HG02852 (cell line): ENCODE measurements around the gene WLS.

Source experiments
- ATAC-seq: cut with Tn5 transposase; IDR thresholded peaks from one replicate; pipeline ENCODE4 v1.9.1; 2021; ENCODE audit warnings: mild to moderate bottlenecking, moderate library complexity; ENCODE audit not compliant: unreplicated experiment

Gene WLS

DNA sequence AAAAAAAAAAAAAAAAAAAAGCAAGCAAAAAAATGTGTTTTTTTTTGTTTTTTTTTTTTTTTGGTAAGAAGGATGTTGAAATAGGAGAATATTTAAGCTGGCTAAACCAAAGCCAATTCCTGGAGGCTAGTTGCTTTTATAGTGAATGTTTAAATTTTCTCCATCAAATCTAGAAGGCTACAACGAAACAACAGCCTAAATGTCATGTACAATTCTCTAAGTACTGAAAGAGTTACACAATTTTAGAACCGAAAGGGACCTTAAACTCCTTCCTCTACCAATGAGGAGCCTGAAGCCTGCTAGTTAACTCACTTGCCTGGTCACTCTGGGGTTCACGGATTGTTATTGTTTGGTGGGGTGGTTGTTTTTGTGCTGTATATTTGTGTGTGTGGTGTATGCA lies 3.5 kb downstream of the WLS start:
- no peak for ATAC-seq

DNA sequence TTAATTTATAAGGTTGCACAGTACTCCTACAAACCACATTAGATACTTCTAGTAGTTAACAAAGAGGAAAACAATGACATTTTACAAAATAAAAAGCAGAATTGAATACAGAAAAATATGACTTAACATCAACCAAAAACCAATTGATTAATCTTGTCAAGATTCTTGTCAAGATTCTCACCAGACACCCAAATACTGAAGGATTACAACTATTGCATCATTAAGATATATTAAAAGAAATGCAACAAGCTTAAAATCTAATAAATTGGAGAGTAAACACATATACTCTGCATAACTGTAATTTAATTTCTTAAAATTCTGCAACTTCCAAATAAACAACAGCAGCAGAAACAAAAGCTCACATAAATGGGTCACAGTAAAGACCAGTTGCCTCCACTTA lies 4.7 kb downstream of the WLS start:
- ATAC-seq, result no peak

DNA sequence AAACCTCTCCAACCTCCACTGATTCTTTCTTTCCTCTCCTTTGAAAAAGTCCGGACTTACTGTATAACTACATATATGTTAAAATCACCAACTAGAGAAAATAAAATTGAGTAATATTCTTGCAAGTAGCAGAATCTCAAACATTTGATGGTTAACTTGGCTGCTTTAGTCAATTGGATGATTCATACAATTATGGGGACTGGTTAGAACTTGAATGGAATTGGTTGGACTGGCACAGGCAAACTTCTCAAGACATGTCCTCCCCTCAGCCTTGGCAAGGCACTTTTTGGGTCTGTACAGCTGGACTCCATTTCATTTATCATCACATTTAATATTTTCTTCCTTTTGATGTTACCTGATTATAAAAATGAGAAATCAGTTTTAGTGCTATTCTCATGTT lies 6.5 kb downstream of the WLS start:
- ATAC-seq, result no peak

DNA sequence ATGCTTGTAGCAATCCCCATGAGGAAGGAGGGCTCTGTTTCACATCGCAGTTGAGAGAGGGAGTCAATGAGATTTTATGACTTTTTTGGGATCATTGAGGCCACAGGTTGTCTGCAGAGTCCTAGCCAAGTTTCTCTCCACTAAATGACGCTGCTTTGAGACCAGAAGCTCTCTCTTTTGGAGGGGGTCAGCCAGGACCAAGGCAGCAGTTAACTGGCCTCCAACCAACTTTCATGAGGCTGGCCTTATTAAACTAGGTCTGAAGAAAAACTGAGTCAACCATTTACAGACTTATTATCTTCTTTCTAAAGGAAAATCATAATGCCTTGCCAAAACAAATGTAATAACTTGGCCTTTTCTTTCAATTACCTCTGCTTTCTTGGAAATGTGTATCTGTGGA lies 8.6 kb downstream of the WLS start:
- ATAC-seq, result no peak

DNA sequence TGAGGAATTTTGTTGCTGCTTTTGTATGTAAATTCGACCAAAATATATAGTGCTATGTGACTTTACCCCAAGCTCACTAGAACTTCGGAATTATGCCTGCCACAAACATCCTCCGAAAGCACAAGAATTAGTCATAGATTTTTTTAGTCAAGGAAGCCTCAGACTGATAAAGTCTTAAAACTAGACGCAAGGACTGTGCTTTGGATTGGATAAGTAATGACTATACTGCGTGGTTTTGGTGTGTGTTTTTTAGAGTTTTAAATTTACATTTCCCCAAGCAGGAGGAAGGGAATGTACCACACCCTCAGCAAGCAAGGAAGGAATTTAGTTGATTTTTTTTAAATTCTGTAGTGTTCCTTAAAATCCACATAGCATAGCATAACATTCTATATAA lies 10.3 kb downstream of the WLS start:
- ATAC-seq, result no peak

DNA sequence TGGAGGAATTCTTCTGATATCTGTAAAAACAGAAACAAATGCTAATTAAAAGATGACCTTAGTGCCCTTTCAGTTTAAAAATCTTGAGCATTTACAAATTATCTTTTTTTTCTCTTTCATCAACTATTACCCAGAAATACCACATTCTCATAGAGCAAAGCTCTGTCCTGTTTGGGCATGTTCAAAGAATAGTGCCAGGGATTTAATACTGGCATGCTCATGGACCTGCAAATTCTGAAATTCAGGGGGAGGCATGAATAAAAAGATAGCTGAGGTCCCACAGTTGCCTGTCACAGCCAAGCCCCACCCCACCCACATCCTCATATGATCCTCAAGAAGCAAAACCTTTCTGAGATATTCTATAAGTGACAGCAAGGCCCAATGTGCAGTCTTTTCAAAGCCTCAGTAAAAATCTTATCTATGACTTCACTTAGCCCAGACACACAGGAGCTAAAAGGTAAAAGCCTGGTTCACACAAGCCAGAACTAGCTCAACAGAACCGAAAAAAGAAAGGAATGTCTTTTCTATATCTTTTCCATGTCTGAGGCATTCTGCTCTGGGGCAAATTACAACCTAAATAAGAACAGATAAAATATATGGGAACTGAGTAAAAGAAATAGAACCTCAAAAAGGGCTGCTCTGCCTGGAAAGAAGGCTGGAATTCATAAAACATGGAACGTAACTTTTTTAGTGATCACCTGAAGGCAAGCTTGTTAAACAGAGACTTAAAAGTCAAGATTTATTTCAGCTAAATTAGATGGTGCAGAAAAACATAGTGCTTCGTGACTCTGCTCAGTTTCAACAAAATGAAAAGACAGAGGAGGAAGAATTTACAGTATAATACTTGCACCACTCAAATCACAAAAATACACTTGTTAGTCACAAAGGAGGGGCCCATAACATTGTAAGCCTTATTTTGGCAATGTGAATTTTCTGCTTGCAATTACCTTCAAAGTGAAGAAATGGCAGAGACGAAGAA lies 11.0 kb downstream of the WLS start:
- ATAC-seq, result no peak

DNA sequence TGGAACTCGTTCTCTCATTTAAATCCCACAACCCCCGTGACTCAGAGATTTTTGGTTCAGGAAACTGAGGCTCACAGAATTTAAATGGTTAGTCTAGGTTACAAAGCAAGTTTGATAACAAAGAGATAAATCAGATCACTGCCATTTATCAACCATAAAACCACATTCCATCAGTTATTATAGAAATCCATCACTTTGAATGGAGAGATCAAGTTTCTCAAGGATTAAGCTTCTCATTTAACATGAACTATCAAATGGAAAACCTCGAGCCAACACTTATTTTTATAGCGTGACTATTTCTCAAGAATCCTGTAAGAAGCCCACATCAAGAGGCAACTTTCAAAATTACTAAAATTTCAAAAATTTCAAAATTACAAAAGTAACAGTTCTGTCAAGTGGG lies 11.9 kb downstream of the WLS start:
- ATAC-seq, result no peak

DNA sequence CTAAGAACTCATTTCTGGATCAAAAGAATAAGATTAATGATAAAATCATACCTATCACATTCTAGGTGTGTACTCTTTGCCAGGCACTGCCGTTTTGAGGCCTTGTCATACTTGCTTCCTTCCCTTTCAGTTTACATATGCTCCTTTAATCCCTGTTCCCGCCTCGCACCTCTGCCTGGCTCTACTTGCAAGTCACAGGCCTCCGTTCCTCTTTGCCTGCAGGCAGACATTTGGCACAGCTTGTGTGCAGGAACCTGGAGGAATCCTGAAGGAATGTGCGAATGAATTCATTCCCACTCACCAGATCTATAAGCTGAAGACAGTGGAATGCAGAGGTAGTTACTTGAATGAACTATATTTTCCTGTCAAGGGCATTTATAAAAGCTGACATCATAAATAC lies 13.8 kb downstream of the WLS start:
- no peak for ATAC-seq

DNA sequence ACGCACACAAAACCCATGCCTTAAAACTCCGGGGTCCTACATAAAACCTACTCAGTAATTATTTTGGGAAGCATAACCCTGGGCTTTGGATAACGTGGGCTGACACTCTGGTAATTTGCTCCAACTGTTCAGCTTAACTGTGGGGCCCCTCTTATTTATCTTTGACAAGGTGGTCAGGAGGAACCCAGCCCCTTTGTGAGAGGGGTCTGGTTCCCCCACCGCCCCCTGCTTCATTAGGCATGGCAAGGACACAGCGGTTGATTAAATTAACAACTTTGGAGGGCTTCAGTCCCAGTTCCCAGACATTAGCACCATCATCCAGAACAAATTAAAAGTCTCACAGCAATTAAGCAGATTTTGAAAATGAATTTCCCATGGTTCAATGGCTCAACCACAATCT lies 14.7 kb downstream of the WLS start:
- ATAC-seq, result no peak

DNA sequence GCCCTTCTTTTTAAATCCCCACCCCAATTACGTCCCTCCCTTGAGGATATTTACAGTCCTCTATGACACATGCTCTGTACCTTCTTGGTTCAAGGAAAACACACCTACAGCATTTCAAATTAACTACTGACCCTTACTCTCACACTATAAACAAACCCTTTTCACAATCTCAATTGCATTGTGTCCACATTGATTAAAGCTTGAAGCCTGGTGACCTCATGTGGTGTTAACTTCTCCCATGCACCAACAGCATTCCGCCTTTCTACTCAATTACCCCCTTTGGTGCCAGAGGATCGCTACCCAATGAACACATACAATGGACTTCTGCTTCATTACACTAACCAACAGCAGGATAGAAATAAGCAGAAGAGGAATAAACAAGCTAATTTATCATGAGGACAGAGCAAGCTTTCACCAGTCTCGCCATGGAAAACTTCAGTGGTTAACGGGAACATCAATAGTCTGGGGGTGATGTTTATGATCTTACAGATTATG lies 15.2 kb downstream of the WLS start:
- ATAC-seq, result no peak

DNA sequence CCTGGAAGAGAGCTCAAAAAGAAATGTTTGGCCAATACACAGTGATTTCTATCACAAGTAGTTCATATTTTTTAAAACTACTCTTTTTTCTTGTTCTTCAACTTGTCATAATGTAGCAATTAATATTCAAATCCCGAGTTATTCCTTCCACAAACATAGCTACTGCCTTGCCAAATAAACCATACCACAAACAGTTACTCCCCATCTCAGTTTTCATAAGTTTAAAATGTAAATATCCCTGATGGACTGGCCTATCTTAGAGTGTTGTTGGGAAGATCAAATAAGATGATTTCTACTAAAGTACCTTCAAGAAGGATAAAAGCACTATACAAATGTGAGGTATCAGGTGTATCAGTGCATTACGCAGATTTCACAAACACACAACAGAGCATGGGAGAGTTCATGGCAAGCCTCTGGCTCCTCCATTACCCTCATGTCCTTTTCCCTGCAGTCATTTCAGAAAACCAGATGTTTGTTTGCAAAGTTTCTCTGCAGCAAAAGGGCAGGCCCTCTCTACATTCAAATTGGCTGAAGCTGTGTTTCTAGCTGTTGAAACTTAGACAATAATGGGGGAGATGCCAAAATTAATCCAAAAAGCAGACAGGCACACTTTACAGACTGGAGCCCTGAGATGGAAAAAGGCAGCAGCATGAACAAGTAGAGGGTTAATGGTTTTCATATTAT lies 16.1 kb downstream of the WLS start:
- no peak for ATAC-seq

DNA sequence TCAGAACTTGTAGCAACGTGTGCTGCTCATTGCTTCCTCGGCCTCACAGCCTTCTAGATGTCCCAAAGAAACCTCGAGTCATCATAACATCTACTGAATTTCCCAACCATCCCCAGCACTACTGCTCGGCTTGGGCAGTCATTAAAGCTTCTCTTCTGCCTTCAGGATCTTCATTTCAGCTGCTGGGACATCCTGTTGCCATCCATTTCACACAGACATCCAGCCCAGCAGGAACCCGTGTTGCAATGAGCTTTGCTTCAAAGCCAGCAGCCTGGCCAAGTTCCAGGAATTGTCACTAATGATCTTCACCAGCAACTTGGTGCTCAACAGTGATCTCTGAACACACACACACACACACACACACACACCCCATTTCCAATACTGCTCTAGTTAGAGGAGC lies 18.5 kb downstream of the WLS start:
- no peak for ATAC-seq

DNA sequence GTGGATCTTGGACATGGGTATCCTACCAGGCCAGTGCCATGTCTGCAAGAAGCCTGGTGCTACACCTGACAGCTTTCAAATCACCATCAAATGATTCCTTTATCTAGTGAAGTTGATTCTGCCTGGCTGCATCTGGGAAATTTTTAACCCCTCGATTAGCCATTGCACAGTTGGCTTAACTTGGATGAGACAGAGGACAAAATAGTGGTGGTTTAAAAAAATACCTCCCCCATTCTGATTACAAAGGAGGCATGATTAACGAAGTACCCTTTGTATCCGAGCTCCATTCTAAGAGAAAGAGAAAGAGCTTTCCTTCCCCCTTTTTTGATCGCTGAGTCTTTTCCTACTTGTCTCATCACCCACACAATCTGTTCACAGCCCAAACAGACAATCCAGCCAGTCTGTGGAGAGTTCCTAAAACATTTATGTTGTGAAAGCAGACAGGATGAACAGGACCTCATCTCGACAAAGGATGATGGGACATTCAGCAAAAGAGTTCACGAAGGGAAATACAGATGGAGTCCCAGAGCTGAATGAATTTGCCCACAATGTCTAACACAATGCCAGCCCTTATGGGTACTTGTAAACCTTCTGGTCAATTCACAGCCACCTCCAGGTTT lies 20.5 kb downstream of the WLS start:
- no peak for ATAC-seq

DNA sequence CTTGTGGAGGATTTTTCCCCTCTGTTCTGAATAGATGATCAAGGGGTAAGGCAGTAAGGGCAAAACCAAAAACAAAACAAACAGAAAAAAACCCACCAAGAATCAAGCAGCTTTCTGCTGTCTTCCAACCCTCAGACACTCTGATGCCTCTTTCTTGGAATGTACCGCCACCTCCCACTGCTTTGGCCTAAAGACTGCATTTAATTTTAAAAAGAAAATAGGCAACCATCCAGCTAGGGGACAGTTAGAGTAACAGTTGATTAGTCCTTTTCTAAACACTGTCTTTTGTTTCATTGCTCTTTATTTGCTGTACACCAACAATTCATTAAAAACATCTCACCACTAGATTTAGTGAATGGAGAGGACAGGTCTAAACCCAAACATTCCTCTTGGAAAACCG lies 21.5 kb downstream of the WLS start:
- ATAC-seq, result no peak

DNA sequence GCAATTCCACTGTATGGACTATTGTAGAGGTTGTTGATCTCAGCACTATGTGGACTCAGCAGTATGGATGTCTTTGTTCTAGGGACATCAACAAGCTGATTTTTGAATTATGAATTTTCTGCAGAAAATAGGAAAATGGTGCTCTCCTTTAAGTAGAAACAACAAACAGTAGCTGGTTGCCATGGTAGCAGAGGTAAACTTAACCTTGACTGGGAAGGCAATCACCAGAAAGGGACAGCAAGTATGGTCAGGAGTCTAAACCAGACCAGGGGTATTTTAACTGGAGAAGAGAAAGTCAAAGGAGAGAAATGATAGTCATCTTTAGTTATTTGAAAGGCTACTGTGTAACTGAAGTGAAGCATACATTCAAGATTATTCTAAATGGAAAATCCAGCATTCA lies 22.3 kb downstream of the WLS start:
- ATAC-seq, result no peak

DNA sequence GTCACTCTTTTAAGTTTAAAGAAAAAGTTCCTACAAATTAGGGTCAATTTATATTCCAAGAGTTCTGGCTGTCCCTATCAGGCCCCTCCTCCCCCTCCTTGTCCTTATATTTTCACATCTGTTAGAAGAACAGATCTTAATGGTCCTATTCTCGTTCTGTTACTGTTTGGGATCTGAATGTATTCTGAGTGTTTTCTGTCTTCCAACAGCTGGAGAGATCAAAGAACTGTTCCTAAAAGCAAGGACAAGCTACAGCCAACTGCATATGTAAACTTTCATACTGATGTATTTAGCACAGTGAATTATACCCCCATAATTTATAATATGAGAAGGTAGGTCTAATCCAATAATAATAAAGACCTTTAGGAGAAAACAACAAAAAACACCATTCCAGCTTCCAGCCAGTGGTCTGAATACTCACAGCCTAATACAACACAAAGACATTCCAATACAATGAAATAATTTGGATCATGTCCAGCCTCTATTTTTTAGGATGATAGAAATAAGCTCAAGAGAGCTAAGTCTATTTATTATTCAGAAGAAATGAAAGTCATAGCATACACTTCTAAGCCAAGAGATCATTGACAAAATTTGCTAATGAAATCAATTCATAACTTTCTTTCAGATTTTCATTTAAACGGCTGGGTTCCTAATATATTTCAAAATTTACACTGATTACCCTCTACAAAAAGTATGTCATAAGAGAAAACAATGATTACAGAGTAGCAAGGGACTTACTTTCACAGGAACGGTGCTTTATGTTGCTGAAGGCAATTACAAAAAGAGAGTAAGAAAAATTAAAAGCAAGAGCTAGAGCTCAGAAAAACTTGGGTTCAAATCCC lies 25.3 kb downstream of the WLS start:
- ATAC-seq, result no peak

DNA sequence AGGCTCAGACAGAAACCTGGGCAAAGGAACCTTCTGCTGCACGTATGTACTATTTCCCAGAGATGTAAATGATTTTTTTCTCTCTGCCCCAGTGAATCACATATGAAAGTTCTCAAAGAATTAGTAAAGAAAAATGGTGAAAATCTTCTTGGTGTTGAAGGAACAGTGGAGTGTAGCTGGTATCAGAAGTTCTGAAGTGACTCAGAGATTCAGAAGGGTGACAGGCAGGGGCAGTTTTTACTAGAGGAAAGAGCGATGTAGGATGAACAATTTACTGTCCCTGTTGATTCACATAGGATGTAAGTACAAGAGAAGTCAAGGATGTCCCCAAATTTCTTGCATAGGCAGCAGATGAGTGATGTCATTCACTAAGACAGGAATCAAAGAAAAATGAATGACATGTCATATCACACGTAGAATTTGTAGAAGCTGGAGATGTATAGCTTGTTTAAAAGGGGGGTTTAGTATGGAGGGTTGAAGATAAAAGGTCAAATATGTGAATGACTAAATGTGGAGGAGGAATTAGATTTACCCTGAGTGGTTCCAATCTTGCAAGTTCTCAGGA lies 26.4 kb downstream of the WLS start:
- ATAC-seq, result no peak

DNA sequence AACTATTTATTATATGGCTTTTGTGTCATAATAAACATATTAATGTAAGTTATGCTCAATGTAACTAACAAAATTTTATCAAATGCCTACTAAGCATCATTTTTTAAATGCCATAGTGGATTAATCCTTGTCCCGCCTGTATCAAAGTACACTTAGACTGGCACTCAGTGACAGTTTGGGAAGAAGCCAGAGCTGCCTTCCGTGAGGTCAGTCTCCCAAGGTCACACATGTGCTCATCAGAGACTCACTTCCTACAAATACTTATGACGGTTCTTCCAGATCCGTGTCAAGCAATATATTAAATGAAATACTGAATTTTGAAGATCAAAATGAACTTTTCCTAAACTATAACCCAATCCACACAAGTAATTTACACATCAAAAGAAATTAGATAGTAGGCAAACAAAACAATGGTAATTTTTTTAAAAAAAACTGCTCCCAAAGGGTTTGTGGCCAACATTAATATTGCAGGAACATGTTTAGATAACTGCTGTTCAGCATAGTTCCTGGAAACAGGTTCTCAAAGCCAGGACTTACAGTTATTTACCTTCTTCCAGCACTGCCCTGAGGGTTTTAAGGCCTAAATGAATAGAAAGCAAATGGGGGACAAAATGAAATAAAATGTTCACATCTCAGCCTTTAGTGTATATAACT lies 27.2 kb downstream of the WLS start:
- ATAC-seq, result no peak

DNA sequence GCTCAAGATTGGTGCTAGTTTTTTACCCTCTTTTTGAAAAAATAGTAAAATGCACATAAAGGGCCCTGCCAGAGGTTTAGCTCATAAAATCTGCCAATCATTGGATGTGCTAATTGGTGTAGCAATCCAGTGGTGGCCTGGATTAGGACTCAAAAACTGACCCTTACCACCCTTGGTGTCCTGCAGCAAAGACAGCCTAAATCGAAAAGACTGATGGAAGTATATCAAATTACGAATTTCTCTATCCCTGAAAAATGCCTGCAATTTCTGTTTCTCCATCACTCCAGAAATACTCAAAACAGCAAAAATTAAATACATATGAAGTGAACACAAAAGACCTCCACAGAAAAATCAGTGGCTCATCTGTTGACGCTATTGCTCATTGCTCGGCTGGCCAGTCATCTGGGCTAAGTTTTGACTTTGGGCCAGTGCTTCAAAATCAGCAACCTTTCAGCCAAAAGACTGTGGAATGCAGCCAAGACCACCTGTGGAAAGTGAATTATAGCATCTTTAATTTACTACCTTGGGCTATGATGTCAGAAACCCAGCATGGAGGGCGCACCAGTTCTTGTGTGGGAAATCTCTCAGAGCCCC lies 30.0 kb downstream of the WLS start:
- ATAC-seq, result no peak
